Stimulated activated CD8-positive, alpha-beta memory T cell treated with anti-CD3 and anti-CD28 coated beads, Interleukin-2, amount 100 ng/mL, for 1 hour (primary cell): ENCODE measurements around the gene RAB8B.

Experiments
- DNase-seq, 2 donors: peaks; one replicate each; pipeline ENCODE4 v3.0.0-alpha.2; 2020; ENCODE audit warnings: low read depth in 2 of 2

RAB8B gene

GRCh38 chr15:63310646-63311045, 121.2 kb downstream of the RAB8B start:
- DNase-seq: no peak

GRCh38 chr15:63312286-63312685, 122.9 kb downstream of the RAB8B start:
- no peak for DNase-seq

- no peak for DNase-seq
Measured at GRCh38 chr15:63313825-63314224, 124.4 kb downstream of the RAB8B start.

- no peak for DNase-seq
Measured at GRCh38 chr15:63314409-63314808, 125.0 kb downstream of the RAB8B start.
